C4-2B (cell line): Measurements from ENCODE around the gene MS4A1.

Experiments
- ZFX ChIP-seq: fragments of 450-650 bp; IDR thresholded peaks from 2 replicates; pipeline ENCODE4 v1.6.1; 2017
- TF ChIP-seq, protein P1 (sequence below): fragments of 450-650 bp; conservative IDR thresholded peaks from 2 replicates; pipeline ENCODE4 v1.5.1; 2017; ENCODE audit warnings: mild to moderate bottlenecking

DNA sequence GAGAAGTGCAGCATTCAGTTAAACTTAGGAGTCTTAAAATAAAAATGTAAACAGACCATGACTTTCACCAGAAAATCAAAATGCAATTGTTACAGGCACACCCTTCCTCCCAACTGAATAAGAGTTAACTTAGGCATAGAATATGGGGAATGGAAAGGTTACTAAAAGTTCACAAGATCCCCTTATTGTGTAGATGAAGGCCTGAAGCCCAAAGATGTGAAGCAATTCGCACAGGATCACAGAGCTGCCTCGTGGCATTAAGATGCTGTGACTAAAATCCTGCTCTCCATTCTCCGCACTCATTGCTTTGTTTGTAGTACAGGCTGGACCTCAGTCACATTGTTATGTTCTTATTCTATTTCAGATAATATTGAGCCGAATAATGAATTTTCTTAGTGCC is 22.2 kb upstream of the MS4A1 start:
- TF ChIP-seq, protein P1, sequence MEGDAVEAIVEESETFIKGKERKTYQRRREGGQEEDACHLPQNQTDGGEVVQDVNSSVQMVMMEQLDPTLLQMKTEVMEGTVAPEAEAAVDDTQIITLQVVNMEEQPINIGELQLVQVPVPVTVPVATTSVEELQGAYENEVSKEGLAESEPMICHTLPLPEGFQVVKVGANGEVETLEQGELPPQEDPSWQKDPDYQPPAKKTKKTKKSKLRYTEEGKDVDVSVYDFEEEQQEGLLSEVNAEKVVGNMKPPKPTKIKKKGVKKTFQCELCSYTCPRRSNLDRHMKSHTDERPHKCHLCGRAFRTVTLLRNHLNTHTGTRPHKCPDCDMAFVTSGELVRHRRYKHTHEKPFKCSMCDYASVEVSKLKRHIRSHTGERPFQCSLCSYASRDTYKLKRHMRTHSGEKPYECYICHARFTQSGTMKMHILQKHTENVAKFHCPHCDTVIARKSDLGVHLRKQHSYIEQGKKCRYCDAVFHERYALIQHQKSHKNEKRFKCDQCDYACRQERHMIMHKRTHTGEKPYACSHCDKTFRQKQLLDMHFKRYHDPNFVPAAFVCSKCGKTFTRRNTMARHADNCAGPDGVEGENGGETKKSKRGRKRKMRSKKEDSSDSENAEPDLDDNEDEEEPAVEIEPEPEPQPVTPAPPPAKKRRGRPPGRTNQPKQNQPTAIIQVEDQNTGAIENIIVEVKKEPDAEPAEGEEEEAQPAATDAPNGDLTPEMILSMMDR, result no peak
- no peak for TF ChIP-seq ZFX
